ENCODE results near the gene NQO2.

DNA sequence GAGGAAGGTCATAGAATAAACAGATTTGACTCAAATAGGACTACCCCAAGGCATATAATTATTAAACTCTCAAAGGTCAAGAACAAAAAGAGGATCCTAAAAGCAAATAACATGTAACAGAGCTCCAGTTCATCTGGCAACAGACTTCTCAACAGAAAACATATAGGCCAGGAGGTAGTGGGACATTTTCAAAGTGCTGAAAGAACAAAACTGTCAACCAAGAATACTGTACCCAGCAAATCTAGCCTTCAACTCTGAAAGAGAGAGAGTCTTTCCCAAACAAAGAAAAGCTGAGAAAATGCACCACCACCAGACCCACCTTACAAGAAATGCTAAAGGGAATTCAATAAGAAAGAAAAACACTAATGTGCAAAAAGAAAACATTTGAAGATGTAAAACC lies 11.9 kb downstream of the NQO2 start:
- TF ChIP-seq, protein P1, sequence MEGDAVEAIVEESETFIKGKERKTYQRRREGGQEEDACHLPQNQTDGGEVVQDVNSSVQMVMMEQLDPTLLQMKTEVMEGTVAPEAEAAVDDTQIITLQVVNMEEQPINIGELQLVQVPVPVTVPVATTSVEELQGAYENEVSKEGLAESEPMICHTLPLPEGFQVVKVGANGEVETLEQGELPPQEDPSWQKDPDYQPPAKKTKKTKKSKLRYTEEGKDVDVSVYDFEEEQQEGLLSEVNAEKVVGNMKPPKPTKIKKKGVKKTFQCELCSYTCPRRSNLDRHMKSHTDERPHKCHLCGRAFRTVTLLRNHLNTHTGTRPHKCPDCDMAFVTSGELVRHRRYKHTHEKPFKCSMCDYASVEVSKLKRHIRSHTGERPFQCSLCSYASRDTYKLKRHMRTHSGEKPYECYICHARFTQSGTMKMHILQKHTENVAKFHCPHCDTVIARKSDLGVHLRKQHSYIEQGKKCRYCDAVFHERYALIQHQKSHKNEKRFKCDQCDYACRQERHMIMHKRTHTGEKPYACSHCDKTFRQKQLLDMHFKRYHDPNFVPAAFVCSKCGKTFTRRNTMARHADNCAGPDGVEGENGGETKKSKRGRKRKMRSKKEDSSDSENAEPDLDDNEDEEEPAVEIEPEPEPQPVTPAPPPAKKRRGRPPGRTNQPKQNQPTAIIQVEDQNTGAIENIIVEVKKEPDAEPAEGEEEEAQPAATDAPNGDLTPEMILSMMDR (IDR thresholded peaks at IDR 0.05), result no peak
- TF ChIP-seq POLR2A (IDR thresholded peaks at IDR 0.05), result no peak

Measured in lower leg skin (tissue), 3 donors.